ENCODE data around the gene PLP2.

DNA sequence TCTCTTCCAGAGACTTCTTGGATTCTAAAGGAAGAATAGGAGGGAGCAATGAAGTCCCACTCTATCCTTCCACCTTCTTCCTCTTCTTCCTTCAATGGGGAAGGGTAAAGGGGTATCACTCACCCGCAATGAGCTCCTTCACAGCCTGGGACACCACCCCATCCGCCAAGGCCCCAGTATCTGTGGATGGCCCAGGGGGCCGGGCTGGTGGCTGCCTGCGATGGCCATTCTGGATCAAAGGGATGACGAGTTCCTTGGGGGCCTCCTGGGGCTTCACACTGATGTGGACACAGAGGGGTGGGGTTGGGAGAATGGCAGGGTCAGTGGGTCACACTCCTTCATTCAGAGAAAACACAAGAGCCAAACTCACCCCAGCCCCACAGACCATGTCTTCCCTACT is 49.2 kb upstream of the PLP2 start:
- TF ChIP-seq, protein P1, sequence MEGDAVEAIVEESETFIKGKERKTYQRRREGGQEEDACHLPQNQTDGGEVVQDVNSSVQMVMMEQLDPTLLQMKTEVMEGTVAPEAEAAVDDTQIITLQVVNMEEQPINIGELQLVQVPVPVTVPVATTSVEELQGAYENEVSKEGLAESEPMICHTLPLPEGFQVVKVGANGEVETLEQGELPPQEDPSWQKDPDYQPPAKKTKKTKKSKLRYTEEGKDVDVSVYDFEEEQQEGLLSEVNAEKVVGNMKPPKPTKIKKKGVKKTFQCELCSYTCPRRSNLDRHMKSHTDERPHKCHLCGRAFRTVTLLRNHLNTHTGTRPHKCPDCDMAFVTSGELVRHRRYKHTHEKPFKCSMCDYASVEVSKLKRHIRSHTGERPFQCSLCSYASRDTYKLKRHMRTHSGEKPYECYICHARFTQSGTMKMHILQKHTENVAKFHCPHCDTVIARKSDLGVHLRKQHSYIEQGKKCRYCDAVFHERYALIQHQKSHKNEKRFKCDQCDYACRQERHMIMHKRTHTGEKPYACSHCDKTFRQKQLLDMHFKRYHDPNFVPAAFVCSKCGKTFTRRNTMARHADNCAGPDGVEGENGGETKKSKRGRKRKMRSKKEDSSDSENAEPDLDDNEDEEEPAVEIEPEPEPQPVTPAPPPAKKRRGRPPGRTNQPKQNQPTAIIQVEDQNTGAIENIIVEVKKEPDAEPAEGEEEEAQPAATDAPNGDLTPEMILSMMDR (IDR thresholded peaks at IDR 0.05): no peak
- TF ChIP-seq POLR2A (IDR thresholded peaks at IDR 0.05): no peak
